MM.1S (cell line): ENCODE measurements around the gene CEACAM5.

Experiments used
- DNase-seq: peaks from one replicate; pipeline ENCODE4 v3.0.0-alpha.2; 2015
- H2AFZ ChIP-seq: fragments of 300-600 bp; sonication (generic); 2 replicates; pipeline ENCODE4 v1.6.0; 2016; ENCODE audit warnings: antibody characterized with exemption, low read length
- H3F3A ChIP-seq: fragments of 300-600 bp; sonication (generic); 2 replicates; pipeline ENCODE4 v1.6.1; 2016; ENCODE audit warnings: mild to moderate bottlenecking, antibody characterized with exemption, low read length, moderate library complexity, mixed read lengths; ENCODE audit not compliant: insufficient read depth
- H3K27ac ChIP-seq: fragments of 300-600 bp; sonication (generic); 2 replicates; pipeline ENCODE4 v1.5.1; 2016; ENCODE audit warnings: mild to moderate bottlenecking, low read length
- H3K27me3 ChIP-seq: fragments of 300-600 bp; sonication (generic); replicated peaks from 2 replicates; pipeline ENCODE4 v1.6.0; 2016; ENCODE audit warnings: low read length; ENCODE audit not compliant: insufficient read depth
- H3K36me3 ChIP-seq: fragments of 300-600 bp; sonication (generic); replicated peaks from 2 replicates; pipeline ENCODE4 v1.6.1; 2016; ENCODE audit warnings: mild to moderate bottlenecking, low read length, mixed read lengths; ENCODE audit not compliant: insufficient read depth
- H3K4me1 ChIP-seq: fragments of 300-600 bp; sonication (generic); 2 replicates; pipeline ENCODE4 v1.6.1; 2016; ENCODE audit warnings: low read length, mixed read lengths
- H3K4me2 ChIP-seq: fragments of 300-600 bp; sonication (generic); 2 replicates; pipeline ENCODE4 v1.6.0; 2016; ENCODE audit warnings: low read depth, low read length
- H3K4me3 ChIP-seq: fragments of 300-600 bp; sonication (generic); 2 replicates; pipeline ENCODE4 v1.5.1; 2016; ENCODE audit warnings: low read length, mixed read lengths
- H3K79me2 ChIP-seq: fragments of 300-600 bp; sonication (generic); 2 replicates; pipeline ENCODE4 v1.6.1; 2016; ENCODE audit warnings: mixed run types, low read length, mixed read lengths
- H3K9ac ChIP-seq: fragments of 300-600 bp; sonication (generic); 2 replicates; pipeline ENCODE4 v1.6.1; 2016; ENCODE audit warnings: low read length, mixed read lengths
- H3K9me2 ChIP-seq: fragments of 300-600 bp; sonication (generic); replicated peaks from 2 replicates; pipeline ENCODE4 v1.6.1; 2016; ENCODE audit warnings: mild to moderate bottlenecking, low read length, mixed read lengths; ENCODE audit not compliant: insufficient read depth
- H3K9me3 ChIP-seq: fragments of 300-600 bp; sonication (generic); replicated peaks from 2 replicates; pipeline ENCODE4 v1.6.1; 2016; ENCODE audit warnings: mild to moderate bottlenecking, low read length, mixed read lengths; ENCODE audit not compliant: insufficient read depth
- H4K20me1 ChIP-seq: fragments of 300-600 bp; sonication (generic); 2 replicates; pipeline ENCODE4 v1.6.1; 2016; ENCODE audit warnings: mild to moderate bottlenecking, low read length, moderate library complexity, mixed read lengths; ENCODE audit not compliant: insufficient read depth
- EZH2 ChIP-seq: fragments of 300-600 bp; sonication (generic); optimal IDR thresholded peaks from 2 replicates; pipeline ENCODE3; 2017; ENCODE audit warnings: low read depth, mild to moderate bottlenecking, antibody characterized with exemption, low read length, mixed read lengths
- EZH2phosphoT487 ChIP-seq: fragments of 300-600 bp; sonication (generic); IDR thresholded peaks from 2 replicates; pipeline ENCODE4 v1.6.1; 2018; ENCODE audit warnings: antibody characterized with exemption, low read length
- TF ChIP-seq, protein P1 (sequence below): fragments of 300-600 bp; sonication (generic); IDR thresholded peaks from 2 replicates; pipeline ENCODE4 v1.5.1; 2016; ENCODE audit warnings: antibody characterized with exemption, low read length, mixed read lengths

Gene CEACAM5

DNA sequence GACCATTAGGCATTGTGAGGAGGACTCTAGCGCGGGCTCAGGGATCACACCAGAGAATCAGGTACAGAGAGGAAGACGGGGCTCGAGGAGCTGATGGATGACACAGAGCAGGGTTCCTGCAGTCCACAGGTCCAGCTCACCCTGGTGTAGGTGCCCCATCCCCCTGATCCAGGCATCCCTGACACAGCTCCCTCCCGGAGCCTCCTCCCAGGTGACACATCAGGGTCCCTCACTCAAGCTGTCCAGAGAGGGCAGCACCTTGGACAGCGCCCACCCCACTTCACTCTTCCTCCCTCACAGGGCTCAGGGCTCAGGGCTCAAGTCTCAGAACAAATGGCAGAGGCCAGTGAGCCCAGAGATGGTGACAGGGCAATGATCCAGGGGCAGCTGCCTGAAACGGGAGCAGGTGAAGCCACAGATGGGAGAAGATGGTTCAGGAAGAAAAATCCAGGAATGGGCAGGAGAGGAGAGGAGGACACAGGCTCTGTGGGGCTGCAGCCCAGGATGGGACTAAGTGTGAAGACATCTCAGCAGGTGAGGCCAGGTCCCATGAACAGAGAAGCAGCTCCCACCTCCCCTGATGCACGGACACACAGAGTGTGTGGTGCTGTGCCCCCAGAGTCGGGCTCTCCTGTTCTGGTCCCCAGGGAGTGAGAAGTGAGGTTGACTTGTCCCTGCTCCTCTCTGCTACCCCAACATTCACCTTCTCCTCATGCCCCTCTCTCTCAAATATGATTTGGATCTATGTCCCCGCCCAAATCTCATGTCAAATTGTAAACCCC lies 2.8 kb upstream of the CEACAM5 start:
- no peaks in the 10 kb centered on the region for H4K20me1 ChIP-seq
- no peak for DNase-seq
- H3K27me3 ChIP-seq: peaks cover 92% of the 10 kb centered on the region
- no peaks in the 10 kb centered on the region for H3K36me3 ChIP-seq
- TF ChIP-seq EZH2: no peak
- TF ChIP-seq, protein P1, sequence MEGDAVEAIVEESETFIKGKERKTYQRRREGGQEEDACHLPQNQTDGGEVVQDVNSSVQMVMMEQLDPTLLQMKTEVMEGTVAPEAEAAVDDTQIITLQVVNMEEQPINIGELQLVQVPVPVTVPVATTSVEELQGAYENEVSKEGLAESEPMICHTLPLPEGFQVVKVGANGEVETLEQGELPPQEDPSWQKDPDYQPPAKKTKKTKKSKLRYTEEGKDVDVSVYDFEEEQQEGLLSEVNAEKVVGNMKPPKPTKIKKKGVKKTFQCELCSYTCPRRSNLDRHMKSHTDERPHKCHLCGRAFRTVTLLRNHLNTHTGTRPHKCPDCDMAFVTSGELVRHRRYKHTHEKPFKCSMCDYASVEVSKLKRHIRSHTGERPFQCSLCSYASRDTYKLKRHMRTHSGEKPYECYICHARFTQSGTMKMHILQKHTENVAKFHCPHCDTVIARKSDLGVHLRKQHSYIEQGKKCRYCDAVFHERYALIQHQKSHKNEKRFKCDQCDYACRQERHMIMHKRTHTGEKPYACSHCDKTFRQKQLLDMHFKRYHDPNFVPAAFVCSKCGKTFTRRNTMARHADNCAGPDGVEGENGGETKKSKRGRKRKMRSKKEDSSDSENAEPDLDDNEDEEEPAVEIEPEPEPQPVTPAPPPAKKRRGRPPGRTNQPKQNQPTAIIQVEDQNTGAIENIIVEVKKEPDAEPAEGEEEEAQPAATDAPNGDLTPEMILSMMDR: no peak
- TF ChIP-seq EZH2phosphoT487: no peak
- H2AFZ ChIP-seq: no peak overlapping the region
- no peak overlapping the region for H3K4me2 ChIP-seq
- H3K9me2 ChIP-seq: no peaks in the 10 kb centered on the region
- no peak overlapping the region for H3K9ac ChIP-seq
- H3K79me2 ChIP-seq: no peaks in the 10 kb centered on the region
- no peaks in the 10 kb centered on the region for H3F3A ChIP-seq
- H3K27ac ChIP-seq: no peak overlapping the region
- H3K4me1 ChIP-seq: no peaks in the 10 kb centered on the region
- no peaks in the 10 kb centered on the region for H3K9me3 ChIP-seq
- no peak overlapping the region for H3K4me3 ChIP-seq

DNA sequence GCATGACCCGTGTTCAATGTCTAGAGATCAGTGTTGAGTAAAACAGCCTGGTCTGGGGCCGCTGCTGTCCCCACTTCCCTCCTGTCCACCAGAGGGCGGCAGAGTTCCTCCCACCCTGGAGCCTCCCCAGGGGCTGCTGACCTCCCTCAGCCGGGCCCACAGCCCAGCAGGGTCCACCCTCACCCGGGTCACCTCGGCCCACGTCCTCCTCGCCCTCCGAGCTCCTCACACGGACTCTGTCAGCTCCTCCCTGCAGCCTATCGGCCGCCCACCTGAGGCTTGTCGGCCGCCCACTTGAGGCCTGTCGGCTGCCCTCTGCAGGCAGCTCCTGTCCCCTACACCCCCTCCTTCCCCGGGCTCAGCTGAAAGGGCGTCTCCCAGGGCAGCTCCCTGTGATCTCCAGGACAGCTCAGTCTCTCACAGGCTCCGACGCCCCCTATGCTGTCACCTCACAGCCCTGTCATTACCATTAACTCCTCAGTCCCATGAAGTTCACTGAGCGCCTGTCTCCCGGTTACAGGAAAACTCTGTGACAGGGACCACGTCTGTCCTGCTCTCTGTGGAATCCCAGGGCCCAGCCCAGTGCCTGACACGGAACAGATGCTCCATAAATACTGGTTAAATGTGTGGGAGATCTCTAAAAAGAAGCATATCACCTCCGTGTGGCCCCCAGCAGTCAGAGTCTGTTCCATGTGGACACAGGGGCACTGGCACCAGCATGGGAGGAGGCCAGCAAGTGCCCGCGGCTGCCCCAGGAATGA lies 1.5 kb upstream of the CEACAM5 start:
- peak; percentile 70 for DNase-seq
- Histone ChIP-seq H3F3A (no peaks in the 10 kb centered on the region), H3K79me2 (no peaks in the 10 kb centered on the region), H3K27me3 (peaks cover 93% of the 10 kb centered on the region), H3K4me2 (peak overlapping the region; percentile 93), H3K9me2 (no peaks in the 10 kb centered on the region), H2AFZ (peak overlapping the region; percentile 88), H3K4me3 (peak overlapping the region; percentile 56), H3K36me3 (no peaks in the 10 kb centered on the region), H3K27ac (no peak overlapping the region), H3K9me3 (no peaks in the 10 kb centered on the region), H4K20me1 (no peaks in the 10 kb centered on the region), H3K4me1 (no peaks in the 10 kb centered on the region), H3K9ac (no peak overlapping the region; the same call in 1 of the 2 replicates)
- TF ChIP-seq EZH2phosphoT487 (no peak), EZH2 (no peak)
- TF ChIP-seq, protein P1: peak; percentile 98

DNA sequence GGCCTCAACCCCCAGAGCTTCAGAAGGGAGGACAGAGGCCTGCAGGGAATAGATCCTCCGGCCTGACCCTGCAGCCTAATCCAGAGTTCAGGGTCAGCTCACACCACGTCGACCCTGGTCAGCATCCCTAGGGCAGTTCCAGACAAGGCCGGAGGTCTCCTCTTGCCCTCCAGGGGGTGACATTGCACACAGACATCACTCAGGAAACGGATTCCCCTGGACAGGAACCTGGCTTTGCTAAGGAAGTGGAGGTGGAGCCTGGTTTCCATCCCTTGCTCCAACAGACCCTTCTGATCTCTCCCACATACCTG lies 969 bp upstream of the CEACAM5 start:
- no peaks in the 10 kb centered on the region for H4K20me1 ChIP-seq
- H3K27me3 ChIP-seq: peaks cover 93% of the 10 kb centered on the region
- TF ChIP-seq EZH2 (no peak), EZH2phosphoT487 (no peak)
- TF ChIP-seq, protein P1: no peak
- H3K36me3 ChIP-seq: no peaks in the 10 kb centered on the region
- H3F3A ChIP-seq: no peaks in the 10 kb centered on the region
- no peak overlapping the region for H3K4me2 ChIP-seq
- H3K4me1 ChIP-seq: no peaks in the 10 kb centered on the region
- H3K9me2 ChIP-seq: no peaks in the 10 kb centered on the region
- no peaks in the 10 kb centered on the region for H3K9me3 ChIP-seq
- H3K79me2 ChIP-seq: no peaks in the 10 kb centered on the region
- no peak for DNase-seq
- H2AFZ ChIP-seq: no peak overlapping the region
- H3K4me3 ChIP-seq: no peak overlapping the region
- H3K27ac ChIP-seq: no peak overlapping the region
- H3K9ac ChIP-seq: no peak overlapping the region
